HK-2 (cell line): ENCODE data around the gene LYVE1.
"Not testable (repeated sequence)": the region's sequence is repeated elsewhere in the genome, so short reads cannot be mapped to it uniquely, and the experiment has no call there.

Experiments
- DNase-seq: peaks from one replicate; pipeline ENCODE4 v3.0.0-alpha.2; 2018; ENCODE audit not compliant: unreplicated experiment

The LYVE1 gene

GRCh38 chr11:10568486-10568941, at the start of gene LYVE1:
TSS of gene LYVE1 (minus strand) at chr11:10568665. CDS start at chr11:10568532, 133 bp downstream.
- DNase-seq = no peak

- DNase-seq = no peak
These were observed 49.1 kb upstream of the LYVE1 start for GRCh38 chr11:10617551-10617950.

DNA sequence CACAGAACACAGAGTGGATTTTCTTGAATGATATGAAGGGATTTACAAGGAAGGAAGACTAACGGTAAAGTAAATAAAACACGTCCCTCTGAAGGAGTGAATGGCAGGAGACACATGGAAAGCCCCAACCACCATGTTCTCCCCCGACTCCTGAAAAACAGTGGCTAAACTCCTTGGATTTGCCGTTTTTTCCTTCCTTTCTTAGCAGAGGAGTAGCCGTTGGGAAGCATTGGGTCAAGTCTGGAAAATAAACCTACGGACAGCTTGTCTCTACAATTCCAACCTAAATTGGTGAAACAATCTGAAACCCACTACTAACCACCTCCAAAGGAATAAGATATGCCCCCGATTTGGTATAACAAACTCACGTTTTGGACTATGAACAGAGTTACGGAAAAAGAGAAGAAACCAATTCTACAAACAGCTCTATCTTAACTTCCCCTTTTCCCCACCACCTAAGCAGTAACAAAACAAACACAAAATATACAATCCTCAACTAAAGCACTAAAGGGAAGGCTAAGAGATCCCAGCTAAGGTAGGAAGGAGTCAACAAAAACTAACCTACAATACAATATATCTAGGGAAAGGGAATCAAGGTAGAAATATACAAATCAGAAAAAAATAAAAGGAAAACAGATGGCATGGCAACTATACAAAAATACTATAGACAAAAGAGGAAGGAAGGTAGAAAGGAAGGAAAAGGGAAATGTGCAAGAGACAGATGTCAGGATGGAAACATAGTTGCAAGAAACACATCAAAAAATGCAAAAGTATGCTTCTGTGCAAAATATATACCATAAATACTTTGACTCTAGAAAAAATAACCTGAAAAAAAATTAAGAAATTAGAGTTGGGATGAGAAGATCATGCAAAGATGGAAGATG, 43.8 kb upstream of the LYVE1 start:
- no peak for DNase-seq

GRCh38 chr11:10609636-10610035, 41.2 kb upstream of the LYVE1 start:
- DNase-seq = no peak

- DNase-seq = no peak
These were observed 40.1 kb upstream of the LYVE1 start for GRCh38 chr11:10608584-10608983.

DNA sequence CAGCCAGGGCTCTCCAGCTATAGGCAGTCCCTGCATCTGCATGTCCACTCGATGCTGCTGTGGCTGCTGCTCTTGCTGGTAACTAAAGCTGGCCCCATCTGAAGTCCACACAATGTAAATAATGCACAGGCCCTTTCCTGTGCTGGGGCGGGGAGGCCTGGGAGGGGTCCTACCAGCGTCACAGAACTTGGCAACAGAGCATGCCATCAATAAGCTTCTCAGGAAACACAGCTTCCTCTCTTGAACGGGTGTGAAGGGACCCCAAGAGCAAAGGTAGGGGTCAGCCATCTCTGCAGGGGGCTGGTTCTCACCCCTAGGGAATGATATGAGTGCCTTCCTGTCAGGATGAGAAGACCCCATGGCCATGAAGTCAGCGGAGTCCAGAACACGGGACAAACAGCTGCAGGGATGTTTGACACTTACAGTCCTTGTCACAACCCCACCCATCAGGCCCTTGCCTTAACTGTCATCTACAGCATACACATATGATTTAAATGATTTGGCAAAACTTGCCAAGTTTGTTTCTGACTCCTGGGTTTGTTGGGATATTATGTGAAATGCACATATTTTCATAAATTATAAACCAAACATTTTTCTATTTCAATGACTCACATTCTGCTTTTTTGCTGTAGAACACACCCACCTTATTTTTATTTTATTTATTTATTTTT, 39.1 kb upstream of the LYVE1 start:
- DNase-seq = no peak

DNA sequence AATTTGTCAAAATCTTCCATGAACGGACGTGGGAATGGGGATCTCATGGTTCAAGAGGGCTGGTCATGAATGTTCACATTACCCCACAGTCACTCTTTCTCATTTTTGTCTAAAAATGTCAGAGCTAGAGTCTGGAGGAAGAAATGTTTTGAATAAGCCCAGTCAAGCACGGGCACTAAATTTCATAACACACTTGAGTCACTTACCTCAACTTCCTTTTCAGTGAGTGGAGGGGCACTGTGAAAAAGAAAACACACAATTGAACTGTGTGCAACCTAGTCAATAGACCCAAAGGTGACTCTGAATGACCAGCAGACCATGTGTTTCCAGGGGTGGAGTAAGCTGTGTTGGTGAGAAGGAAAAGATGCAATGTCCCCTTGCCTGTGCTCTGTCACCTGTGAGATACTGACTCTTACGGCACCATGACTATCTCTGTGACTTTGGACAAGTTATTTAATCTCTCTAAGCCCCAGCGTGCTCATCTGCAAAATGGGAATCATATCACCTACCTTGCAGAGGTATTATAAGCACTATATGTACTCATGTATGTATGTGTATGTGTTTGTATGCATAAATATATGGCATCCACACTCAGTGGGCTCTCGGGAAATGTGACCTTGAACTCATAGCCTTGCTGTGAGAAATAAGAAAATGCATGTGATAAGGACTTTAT, 38.2 kb upstream of the LYVE1 start:
- DNase-seq = no peak

GRCh38 chr11:10605941-10606381, 37.5 kb upstream of the LYVE1 start:
- no peak for DNase-seq

- DNase-seq = no peak
These were observed 36.3 kb upstream of the LYVE1 start for GRCh38 chr11:10604798-10605197.

- DNase-seq = no peak
These were observed 35.9 kb upstream of the LYVE1 start for GRCh38 chr11:10604340-10604748.

DNA sequence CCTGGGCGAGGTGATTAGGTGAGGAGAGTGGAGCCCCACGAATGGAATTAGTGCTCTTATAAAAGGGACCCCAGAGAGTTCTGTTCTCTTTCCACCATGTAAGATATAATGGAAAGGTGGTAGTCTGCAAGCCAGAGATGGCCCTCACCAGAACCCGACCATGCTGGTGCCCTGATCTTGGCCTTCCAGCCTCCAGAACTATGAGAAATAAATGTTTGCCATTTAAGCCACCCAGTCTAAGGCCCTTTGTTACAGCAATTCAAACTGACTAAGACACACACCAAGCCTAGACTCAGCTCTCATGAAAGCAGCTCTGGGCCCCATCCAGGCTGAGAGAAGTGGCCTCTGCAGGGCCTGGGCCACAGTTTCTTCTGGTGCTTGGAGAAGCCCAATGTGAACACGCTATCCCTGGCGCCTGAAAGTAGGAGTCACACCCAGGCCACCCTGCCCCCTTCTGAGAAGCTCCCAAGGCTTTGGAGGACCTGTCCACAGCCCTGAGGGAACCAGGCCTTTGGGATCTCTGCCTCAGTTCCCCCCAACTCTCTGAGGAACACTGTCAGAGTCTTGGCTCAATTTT, 35.3 kb upstream of the LYVE1 start:
- DNase-seq = no peak

DNA sequence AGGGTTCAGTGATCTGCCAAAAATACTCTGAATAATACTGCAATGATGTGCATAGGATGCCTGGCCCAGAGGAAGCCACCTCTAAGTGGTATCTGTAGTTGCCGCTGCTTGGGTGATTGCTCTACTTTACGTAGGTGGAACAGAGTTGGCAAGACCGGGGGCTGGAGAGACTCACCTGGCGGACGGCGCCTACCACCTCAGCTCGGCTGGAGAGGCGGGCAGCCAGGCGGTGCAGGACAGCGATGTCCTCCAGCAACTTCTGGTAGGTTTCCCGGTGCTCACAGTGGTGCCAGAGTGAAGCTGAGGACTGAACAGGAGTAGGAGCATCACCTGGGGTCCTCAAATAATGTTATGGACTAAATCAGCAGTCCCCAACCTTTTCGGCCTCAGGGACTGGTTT, 34.5 kb upstream of the LYVE1 start:
- no peak for DNase-seq

DNA sequence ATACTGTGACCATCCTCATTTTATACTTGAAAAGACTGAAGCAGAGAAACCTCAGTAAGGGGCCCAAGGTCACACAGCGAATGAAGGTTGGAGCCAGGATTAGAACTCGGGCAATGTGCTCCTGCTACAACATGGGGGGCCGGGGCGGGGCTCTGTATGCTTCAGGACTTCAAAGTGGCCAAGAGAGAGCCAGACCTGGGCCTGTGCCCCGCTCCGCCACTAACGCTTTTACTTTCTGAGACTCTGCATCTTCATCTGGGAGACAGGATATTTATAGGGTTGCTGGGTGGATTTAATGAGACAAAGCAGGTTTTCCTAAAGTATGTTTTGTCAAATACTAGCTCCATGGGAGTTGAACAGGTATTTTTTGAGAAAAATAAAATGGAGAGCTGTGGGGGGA, 33.9 kb upstream of the LYVE1 start:
- no peak for DNase-seq

DNA sequence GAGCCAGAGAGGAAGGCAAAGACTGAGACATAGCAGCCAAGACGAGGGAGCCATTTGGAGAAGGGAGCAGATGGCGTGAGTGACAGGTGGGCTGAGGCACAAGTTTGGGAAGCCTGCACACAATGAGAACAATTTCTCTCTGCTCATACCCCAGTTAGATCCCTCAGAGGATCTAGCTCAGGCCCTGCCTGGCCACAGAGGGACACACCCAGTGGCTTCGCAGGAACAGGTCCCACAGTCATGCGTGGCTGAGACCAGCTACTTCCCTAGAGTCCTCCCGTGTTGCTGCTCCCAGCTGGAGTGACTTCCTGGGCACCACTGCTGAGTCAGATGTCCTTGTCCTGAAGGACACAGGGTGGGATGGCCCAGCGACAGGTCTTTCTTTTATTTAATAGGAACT, 33.4 kb upstream of the LYVE1 start:
- DNase-seq = no peak

DNA sequence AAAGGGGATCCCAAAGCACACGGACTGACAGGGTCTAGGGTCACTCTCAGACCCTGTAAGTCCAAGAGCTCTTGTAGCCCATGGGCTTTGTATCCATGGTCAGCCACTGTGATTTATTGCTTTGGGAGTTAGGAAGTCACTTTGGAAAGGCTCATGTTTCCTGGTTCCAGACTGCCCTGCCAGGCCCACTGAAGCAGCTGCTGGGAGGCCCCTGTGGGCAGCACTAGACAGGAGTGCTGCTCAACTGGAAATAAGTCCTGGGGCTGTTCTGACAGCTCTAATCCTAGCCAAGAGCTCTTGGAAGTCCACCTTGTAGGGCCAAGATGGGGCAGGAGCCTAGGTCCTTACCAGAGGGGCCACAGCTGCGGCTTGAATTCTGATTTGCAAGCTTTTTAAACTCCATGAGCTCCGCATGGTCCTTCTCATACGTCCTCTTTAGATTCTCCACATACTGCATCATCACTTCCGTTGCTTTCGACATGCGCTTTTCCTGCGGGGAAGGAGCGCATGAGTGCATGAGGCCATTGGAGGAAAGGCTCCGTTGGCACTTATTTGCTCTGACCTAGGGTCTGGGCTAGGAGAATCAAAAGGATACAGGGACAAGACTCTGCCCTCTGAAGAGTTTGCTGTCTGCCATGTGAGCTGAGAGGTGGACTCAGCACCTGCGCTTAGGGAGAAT, 32.2 kb upstream of the LYVE1 start:
- no peak for DNase-seq

GRCh38 chr11:10599388-10600175, 31.1 kb upstream of the LYVE1 start:
- no peak for DNase-seq

- DNase-seq = no peak
These were observed 30.4 kb upstream of the LYVE1 start for GRCh38 chr11:10598816-10599215.

GRCh38 chr11:10597877-10598351, 29.4 kb upstream of the LYVE1 start:
- DNase-seq = no peak

DNA sequence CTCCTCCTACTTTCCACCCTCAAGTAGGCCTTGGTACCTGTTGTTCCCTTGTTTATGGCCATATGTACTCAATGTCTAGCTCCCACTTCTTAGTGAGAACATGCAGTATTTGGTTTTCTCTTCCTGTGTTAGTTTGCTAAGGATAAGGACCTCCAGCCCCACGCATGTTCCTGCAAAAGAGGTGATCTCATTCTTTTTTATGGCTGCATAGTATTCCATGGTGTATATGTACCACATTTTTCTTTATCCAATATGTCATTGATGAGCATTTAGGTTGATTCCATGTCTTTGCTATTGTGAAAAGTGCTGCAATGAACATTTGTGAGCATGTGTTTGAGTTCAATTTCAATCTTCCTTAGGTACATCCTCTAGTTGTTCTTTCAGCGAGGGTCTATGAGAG, 27.4 kb upstream of the LYVE1 start:
- not testable (repeated sequence) for DNase-seq

- DNase-seq = no peak
These were observed 25.9 kb upstream of the LYVE1 start for GRCh38 chr11:10594407-10594806.

GRCh38 chr11:10592331-10592730, 23.9 kb upstream of the LYVE1 start:
- no peak for DNase-seq
